NCI-H1930 (cell line): ENCODE data around the gene TAPBP.
A peak's percentile ranks its signal among the peaks of the same experiment; 100 is the strongest.

Source experiments
- DNase-seq, 2 experiments: peaks; one replicate each; lab custom pipeline; 2025; lab: John Stamatoyannopoulos, UW

The TAPBP gene

GRCh38 chr6:33319939-33320314, 6.0 kb upstream of the TAPBP start:
- no peak for DNase-seq

GRCh38 chr6:33318426-33319073, 4.7 kb upstream of the TAPBP start:
- no peak for DNase-seq

GRCh38 chr6:33317669-33318425, 4.0 kb upstream of the TAPBP start, which contains the start of gene ZBTB22:
Gene ZBTB22, minus strand, starts transcription at chr6:33317744. Its CDS starts 828 bp downstream, at chr6:33316916.
- peak; percentile 93 for DNase-seq

- DNase-seq, result no peak
These were observed 3.5 kb upstream of the TAPBP start for GRCh38 chr6:33317419-33317668.

GRCh38 chr6:33316603-33317418, 2.9 kb upstream of the TAPBP start:
- DNase-seq, result no peak

- DNase-seq, result no peak
These were observed 2.1 kb upstream of the TAPBP start for GRCh38 chr6:33315793-33316602.

- peak; percentile 7 to 38 for DNase-seq
These were observed 1.3 kb upstream of the TAPBP start for GRCh38 chr6:33314943-33315792.

- DNase-seq, result peak in 1 of 2 experiments; percentile 13
These were observed 651 bp upstream of the TAPBP start for GRCh38 chr6:33314515-33314942.

- DNase-seq, result no peak
These were observed 671 bp downstream of the TAPBP start for GRCh38 chr6:33313105-33313708.

GRCh38 chr6:33312361-33313104, 1.3 kb downstream of the TAPBP start:
- peak; percentile 37 to 52 for DNase-seq

GRCh38 chr6:33306356-33306755, 7.5 kb downstream of the TAPBP start:
- DNase-seq, result no peak

GRCh38 chr6:33305052-33305451, 8.8 kb downstream of the TAPBP start:
- no peak for DNase-seq

- DNase-seq, result no peak
These were observed 9.7 kb downstream of the TAPBP start for GRCh38 chr6:33304216-33304615.

GRCh38 chr6:33301877-33302276, 12.0 kb downstream of the TAPBP start:
- no peak for DNase-seq

- DNase-seq, result peak; percentile 92 to 95
These were observed 14.5 kb downstream of the TAPBP start for GRCh38 chr6:33299237-33299944.

- DNase-seq, result peak in 1 of 2 experiments; percentile 57
These were observed 15.1 kb downstream of the TAPBP start, which contains the start of gene RGL2 for GRCh38 chr6:33298773-33299236. Gene RGL2, minus strand, starts transcription at chr6:33298942. Its CDS starts 332 bp downstream, at chr6:33298610.

- no peak for DNase-seq
These were observed 15.7 kb downstream of the TAPBP start for GRCh38 chr6:33297956-33298772.

- no peak for DNase-seq
These were observed 16.4 kb downstream of the TAPBP start for GRCh38 chr6:33297406-33297955.
